Left renal pelvis (tissue), 4 donors: ENCODE results near the gene TP53TG5. TPM values are rescaled to one million over a fixed set of nuclear protein-coding genes. Genes with fewer than 3 reads are reported as not detected.
"Not testable (repeated sequence)": the region's sequence is repeated elsewhere in the genome, so short reads cannot be mapped to it uniquely, and the experiment has no call there.

Source experiments
- DNase-seq, 4 donors: peaks; one replicate each; pipeline ENCODE4 v3.0.0-alpha.2; 2013; ENCODE audit warnings: low read depth in 4 of 4, low spot score in 3 of 4
- polyA plus RNA-seq, 4 donors: library from polyadenylated mRNA; unstranded; fragments of 120-200 nt; gene quantifications; one replicate each; pipeline ENCODE4 v1.2.1, GENCODE V29; 2013; ENCODE audit not compliant: insufficient read length in 4 of 4

TP53TG5 gene
- polyA plus RNA-seq, 4 donors = 0.42 to 1.8 (median 1.2) TPM

- no peak for DNase-seq
Measured at GRCh38 chr20:45368221-45368980, 9.7 kb downstream of the TP53TG5 start.

GRCh38 chr20:45367126-45367525, 11.0 kb downstream of the TP53TG5 start:
- DNase-seq = no peak

GRCh38 chr20:45366631-45367030, 11.5 kb downstream of the TP53TG5 start:
- DNase-seq = no peak

- no peak for DNase-seq
Measured at GRCh38 chr20:45366192-45366591, 11.9 kb downstream of the TP53TG5 start.

GRCh38 chr20:45365444-45365970, 12.6 kb downstream of the TP53TG5 start:
- DNase-seq = no peak

- no peak for DNase-seq
Measured at GRCh38 chr20:45363611-45364492, 14.3 kb downstream of the TP53TG5 start.

- DNase-seq = peak; percentile 97 to 98 (median 98)
Measured at GRCh38 chr20:45362804-45363610, 15.1 kb downstream of the TP53TG5 start, which contains the start of gene SYS1. Gene SYS1, plus strand, starts transcription at chr20:45363156. Its CDS starts 376 bp downstream, at chr20:45363532.

GRCh38 chr20:45361793-45362192, 16.3 kb downstream of the TP53TG5 start:
- no peak for DNase-seq

- no peak for DNase-seq
Measured at GRCh38 chr20:45359406-45360148, 18.5 kb downstream of the TP53TG5 start.

- DNase-seq = no peak
Measured at GRCh38 chr20:45359069-45359405, 19.1 kb downstream of the TP53TG5 start.

- no peak for DNase-seq
Measured at GRCh38 chr20:45358282-45359068, 19.6 kb downstream of the TP53TG5 start.

- no peak for DNase-seq
Measured at GRCh38 chr20:45355209-45356084, 22.7 kb downstream of the TP53TG5 start.

- DNase-seq = no peak
Measured at GRCh38 chr20:45354423-45355208, 23.5 kb downstream of the TP53TG5 start.

- no peak for DNase-seq
Measured at GRCh38 chr20:45353746-45354145, 24.4 kb downstream of the TP53TG5 start.

- no peak for DNase-seq
Measured at GRCh38 chr20:45352729-45353128, 25.4 kb downstream of the TP53TG5 start.

- not testable (repeated sequence) for DNase-seq
Measured at GRCh38 chr20:45350795-45351194, 27.3 kb downstream of the TP53TG5 start.

GRCh38 chr20:45350217-45350616, 27.9 kb downstream of the TP53TG5 start:
- no peak for DNase-seq
